ENCODE data around the gene ATP8A2.
"Not testable (repeated sequence)": the region's sequence is repeated elsewhere in the genome, so short reads cannot be mapped to it uniquely, and the experiment has no call there.

Gene ATP8A2

DNA sequence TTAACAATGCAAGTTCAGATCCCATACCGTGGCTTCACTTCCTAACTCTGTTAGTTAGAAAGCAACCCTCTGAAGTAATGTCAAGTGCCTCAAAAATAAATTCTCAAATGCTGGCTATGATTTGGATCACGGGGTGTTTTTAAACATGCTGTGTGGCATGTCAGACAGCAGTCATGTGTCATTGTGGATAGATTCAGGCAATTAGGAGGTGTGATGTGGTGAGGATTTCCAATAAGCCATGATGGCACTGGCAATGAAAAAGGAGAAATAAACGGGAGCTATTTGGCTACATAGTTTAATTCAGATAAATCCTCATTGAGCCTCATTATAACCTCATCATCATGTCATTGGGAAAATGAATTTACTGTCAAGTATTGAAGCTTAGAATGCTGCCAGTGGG lies 130.3 kb downstream of the ATP8A2 start:
- TF ChIP-seq, protein P1, sequence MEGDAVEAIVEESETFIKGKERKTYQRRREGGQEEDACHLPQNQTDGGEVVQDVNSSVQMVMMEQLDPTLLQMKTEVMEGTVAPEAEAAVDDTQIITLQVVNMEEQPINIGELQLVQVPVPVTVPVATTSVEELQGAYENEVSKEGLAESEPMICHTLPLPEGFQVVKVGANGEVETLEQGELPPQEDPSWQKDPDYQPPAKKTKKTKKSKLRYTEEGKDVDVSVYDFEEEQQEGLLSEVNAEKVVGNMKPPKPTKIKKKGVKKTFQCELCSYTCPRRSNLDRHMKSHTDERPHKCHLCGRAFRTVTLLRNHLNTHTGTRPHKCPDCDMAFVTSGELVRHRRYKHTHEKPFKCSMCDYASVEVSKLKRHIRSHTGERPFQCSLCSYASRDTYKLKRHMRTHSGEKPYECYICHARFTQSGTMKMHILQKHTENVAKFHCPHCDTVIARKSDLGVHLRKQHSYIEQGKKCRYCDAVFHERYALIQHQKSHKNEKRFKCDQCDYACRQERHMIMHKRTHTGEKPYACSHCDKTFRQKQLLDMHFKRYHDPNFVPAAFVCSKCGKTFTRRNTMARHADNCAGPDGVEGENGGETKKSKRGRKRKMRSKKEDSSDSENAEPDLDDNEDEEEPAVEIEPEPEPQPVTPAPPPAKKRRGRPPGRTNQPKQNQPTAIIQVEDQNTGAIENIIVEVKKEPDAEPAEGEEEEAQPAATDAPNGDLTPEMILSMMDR (IDR thresholded peaks at IDR 0.05; ENCODE audit: low read depth, low read length) = no peak
- H3K4me3 ChIP-seq (ENCODE audit: low read depth, low read length) = no peak overlapping the region

DNA sequence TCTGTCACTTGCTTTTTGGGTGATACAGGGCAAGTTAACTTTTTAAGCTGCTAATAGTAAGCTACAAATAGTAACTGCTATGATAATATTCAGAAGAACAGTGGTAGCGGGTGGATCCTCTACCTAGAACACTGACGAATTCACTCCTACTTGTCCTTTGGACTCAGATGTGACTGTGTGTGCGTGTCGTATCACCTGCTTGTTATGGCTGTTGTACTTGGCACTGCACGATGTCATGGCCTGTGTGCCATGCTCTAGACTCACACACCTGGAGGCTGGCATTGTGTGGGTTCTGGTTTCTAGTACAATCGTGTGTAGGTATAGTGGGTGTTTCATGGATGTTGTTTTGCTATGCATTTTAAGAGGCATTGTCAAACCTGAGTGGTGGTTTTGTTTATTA lies 130.8 kb downstream of the ATP8A2 start:
- TF ChIP-seq, protein P1 (IDR thresholded peaks at IDR 0.05; ENCODE audit: low read depth, low read length) = no peak
- no peak overlapping the region for H3K4me3 ChIP-seq (ENCODE audit: low read depth, low read length)

GRCh38 chr13:25503856-25504255 lies 132.1 kb downstream of the ATP8A2 start:
- H3K4me3 ChIP-seq (ENCODE audit: low read depth, low read length) = no peak overlapping the region
- TF ChIP-seq, protein P1 (IDR thresholded peaks at IDR 0.05; ENCODE audit: low read depth, low read length) = no peak

- TF ChIP-seq, protein P1 (IDR thresholded peaks at IDR 0.05; ENCODE audit: low read depth, low read length) = no peak
- no peak overlapping the region for H3K4me3 ChIP-seq (ENCODE audit: low read depth, low read length)
Observed at GRCh38 chr13:25507841-25508240, 136.1 kb downstream of the ATP8A2 start.

DNA sequence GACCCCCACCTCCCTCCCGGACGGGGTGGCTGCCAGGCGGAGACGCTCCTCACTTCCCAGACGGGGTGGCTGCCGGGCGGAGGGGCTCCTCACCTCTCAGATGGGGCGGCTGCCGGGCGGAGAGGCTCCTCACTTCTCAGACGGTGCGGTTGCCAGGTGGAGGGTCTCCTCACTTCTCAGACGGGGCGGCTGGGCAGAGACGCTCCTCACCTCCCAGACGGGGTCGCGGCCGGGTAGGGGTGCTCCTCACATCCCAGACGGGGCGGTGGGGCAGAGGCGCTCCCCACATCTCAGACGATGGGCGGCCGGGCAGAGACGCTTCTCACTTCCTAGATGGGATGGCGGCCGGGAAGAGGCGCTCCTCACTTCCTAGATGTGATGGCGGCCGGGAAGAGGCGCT lies 141.3 kb downstream of the ATP8A2 start:
- not testable (repeated sequence) for H3K4me3 ChIP-seq (ENCODE audit: low read depth, low read length)

DNA sequence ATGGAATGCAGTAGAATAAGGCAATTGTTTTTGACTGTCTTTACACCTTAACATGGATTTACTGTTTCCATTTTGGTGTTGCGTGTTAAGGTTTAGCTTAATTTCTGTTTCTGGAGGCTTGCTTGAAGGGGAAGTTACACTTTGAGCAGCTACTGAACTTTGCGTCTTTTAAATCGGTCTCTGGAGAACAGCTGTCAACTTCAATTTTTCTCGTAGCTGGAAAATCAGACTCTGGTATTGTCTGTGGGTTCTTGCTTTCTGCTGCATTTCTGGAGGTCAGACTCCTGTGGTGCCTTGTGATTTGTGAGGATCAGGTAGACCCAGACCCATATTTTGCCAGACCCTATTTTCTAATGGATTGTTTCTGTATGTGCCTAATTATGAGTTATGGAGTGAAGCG lies 146.7 kb downstream of the ATP8A2 start:
- no peak overlapping the region for H3K4me3 ChIP-seq (ENCODE audit: low read depth, low read length)
- TF ChIP-seq, protein P1 (IDR thresholded peaks at IDR 0.05; ENCODE audit: low read depth, low read length) = no peak

- H3K4me3 ChIP-seq (ENCODE audit: low read depth, low read length) = no peak overlapping the region
- TF ChIP-seq, protein P1 (IDR thresholded peaks at IDR 0.05; ENCODE audit: low read depth, low read length) = no peak
Observed at GRCh38 chr13:25525884-25526283, 154.1 kb downstream of the ATP8A2 start.

DNA sequence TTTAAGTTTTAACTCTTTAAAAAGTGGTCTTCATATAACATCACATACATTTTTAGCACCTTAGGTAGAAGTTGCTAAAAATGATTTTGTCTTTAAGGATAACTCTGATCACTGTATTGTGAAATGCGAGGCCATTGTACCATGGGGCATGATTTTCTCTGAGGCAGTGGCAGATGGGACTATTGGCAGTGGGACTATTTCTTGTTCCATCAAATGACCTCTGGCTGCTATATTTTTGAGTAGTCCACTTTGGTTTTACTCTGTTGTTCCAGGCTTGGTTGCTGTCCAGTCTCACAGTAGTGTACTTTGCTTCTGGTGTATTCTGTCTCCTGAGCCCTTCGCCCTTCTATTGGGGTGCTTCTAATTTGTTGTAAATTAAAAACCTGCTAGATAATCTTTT lies 156.5 kb downstream of the ATP8A2 start:
- no peak overlapping the region for H3K4me3 ChIP-seq (ENCODE audit: low read depth, low read length)
- TF ChIP-seq, protein P1 (IDR thresholded peaks at IDR 0.05; ENCODE audit: low read depth, low read length) = no peak

All from WI38 (cell line).